GM12873 (cell line): ENCODE measurements around the gene RET.

Experiments used
- TF ChIP-seq, protein P1 (sequence below): IDR thresholded peaks from 2 replicates; pipeline ENCODE4 v1.5.1; 2012; ENCODE audit warnings: low read depth, mild to moderate bottlenecking, moderate library complexity, low read length, control low read depth; ENCODE audit not compliant: insufficient read depth; ENCODE audit errors: missing control alignments

RET gene

DNA sequence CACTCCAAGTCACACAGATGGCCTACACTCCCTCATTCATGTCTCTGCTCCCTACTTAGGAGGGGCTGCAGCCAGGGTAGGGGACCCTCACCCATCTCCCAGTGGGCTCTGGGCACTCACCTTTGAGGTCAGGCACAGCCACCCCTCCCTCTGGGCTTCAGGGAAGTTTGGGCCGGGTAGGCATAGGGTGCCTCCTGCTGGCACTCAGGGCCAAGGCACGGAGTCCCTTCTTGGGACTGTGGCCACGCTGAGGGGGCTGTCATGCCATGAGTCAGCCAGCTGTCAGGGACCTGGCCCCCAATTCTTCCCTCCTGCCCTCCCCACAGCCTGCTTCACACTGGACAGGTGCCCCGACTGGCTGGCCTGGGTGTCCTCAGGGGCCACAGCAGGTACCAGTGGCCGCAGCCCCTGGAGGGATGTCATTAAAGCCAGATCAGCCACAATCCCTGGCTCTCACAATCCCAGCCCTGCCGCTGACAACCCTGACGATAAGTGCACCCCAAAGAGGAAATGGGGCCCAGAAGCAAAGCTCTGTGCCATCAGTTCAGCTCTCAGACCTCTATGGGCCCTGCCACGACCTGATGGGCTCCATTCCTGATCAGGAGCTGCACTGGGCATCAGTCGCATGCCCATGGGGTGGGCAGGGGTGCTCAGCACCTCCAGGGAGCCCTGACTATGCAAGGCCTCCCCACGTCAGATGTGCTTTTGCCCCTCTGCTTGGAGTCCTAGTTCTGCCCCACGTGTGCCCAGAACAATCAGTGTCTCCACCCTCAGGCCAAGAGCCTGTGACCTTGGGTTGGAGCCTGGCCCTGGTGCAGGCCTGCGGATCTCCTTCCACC, 34.1 kb upstream of the RET start:
- TF ChIP-seq, protein P1, sequence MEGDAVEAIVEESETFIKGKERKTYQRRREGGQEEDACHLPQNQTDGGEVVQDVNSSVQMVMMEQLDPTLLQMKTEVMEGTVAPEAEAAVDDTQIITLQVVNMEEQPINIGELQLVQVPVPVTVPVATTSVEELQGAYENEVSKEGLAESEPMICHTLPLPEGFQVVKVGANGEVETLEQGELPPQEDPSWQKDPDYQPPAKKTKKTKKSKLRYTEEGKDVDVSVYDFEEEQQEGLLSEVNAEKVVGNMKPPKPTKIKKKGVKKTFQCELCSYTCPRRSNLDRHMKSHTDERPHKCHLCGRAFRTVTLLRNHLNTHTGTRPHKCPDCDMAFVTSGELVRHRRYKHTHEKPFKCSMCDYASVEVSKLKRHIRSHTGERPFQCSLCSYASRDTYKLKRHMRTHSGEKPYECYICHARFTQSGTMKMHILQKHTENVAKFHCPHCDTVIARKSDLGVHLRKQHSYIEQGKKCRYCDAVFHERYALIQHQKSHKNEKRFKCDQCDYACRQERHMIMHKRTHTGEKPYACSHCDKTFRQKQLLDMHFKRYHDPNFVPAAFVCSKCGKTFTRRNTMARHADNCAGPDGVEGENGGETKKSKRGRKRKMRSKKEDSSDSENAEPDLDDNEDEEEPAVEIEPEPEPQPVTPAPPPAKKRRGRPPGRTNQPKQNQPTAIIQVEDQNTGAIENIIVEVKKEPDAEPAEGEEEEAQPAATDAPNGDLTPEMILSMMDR: no peak

- TF ChIP-seq, protein P1: no peak
Observed at GRCh38 chr10:43043342-43043772, 33.5 kb upstream of the RET start.

- TF ChIP-seq, protein P1: no peak
Observed at GRCh38 chr10:43043773-43044447, 33.0 kb upstream of the RET start.

GRCh38 chr10:43044448-43044921, 32.4 kb upstream of the RET start:
- TF ChIP-seq, protein P1: no peak

GRCh38 chr10:43044961-43045621, 31.8 kb upstream of the RET start:
- TF ChIP-seq, protein P1: no peak

- TF ChIP-seq, protein P1: no peak
Observed at GRCh38 chr10:43045631-43046287, 31.1 kb upstream of the RET start.
